Natural killer cell (primary cell): Measurements from ENCODE around the gene PPARG. TPM values are rescaled to one million over a fixed set of nuclear protein-coding genes. Genes with fewer than 3 reads are reported as not detected.

Experiments used
- ATAC-seq, 3 donors: fragments of 150-1000 bp in 2 of 3; fragments of 200-7000 bp in 1 of 3; cut with Tn5 transposase; 1 replicate in 1 of 3; 2 replicates in 2 of 3; pipeline ENCODE4 v1.10.0; 2021; ENCODE audit warnings: mild to moderate bottlenecking in 2 of 3, moderate library complexity in 2 of 3
- DNase-seq, 2 donors: peaks; one replicate each; pipeline versions ENCODE4 v3.0.0 to v3.0.0-alpha.2; 2013 to 2021; ENCODE audit warnings: mixed read lengths in 1 of 2
- H3K27ac ChIP-seq: one replicate; pipeline ENCODE4 v1.5.1; 2013; ENCODE audit warnings: mild to moderate bottlenecking, low read length
- H3K27me3 ChIP-seq: one replicate; pipeline ENCODE4 v1.6.1; 2013; ENCODE audit warnings: low read length; ENCODE audit not compliant: control insufficient read depth, insufficient read depth
- H3K36me3 ChIP-seq: one replicate; pipeline ENCODE4 v1.6.1; 2013; ENCODE audit warnings: low read length; ENCODE audit not compliant: control insufficient read depth, insufficient read depth
- H3K4me1 ChIP-seq: one replicate; pipeline ENCODE4 v1.6.1; 2013; ENCODE audit warnings: low read length; ENCODE audit not compliant: control insufficient read depth, insufficient read depth
- H3K4me3 ChIP-seq: one replicate; pipeline ENCODE4 v1.5.1; 2013; ENCODE audit warnings: low read length
- H3K9me3 ChIP-seq: one replicate; pipeline ENCODE4 v1.6.1; 2013; ENCODE audit warnings: low read length; ENCODE audit not compliant: control insufficient read depth, insufficient read depth
- H3K27ac Mint-ChIP-seq, 2 donors: one replicate each; pipeline ENCODE4 v1.8.0; 2022; ENCODE audit warnings: mild to moderate bottlenecking in 2 of 2, mixed read lengths in 2 of 2, moderate library complexity in 1 of 2
- H3K27me3 Mint-ChIP-seq, 2 donors: one replicate each; pipeline ENCODE4 v1.8.0; 2022; ENCODE audit warnings: low read depth in 2 of 2, mixed read lengths in 2 of 2
- H3K36me3 Mint-ChIP-seq: one replicate; pipeline ENCODE4 v1.8.0; 2022; ENCODE audit warnings: mixed read lengths
- H3K4me1 Mint-ChIP-seq, 2 donors: one replicate each; pipeline ENCODE4 v1.8.0; 2022; ENCODE audit warnings: mixed read lengths in 2 of 2
- H3K4me3 Mint-ChIP-seq: one replicate; pipeline ENCODE4 v1.8.0; 2022; ENCODE audit warnings: mild to moderate bottlenecking, moderate library complexity, mixed read lengths
- H3K9me3 Mint-ChIP-seq, 2 donors: one replicate each; pipeline ENCODE4 v1.8.0; 2022; ENCODE audit warnings: mixed read lengths in 2 of 2
- CTCF ChIP-seq: fragments of 200-600 bp; IDR thresholded peaks from one replicate; pipeline ENCODE4 v1.8.0; 2022; ENCODE audit warnings: antibody characterized with exemption
- WGBS: methylation state at CpG from one replicate; pipeline ENCODE4 v1.1.7; 2013; ENCODE audit warnings: missing lambda C conversion rate; ENCODE audit not compliant: insufficient coverage; 5-methylcytosine and 5-hydroxymethylcytosine counted together
- intact Hi-C: fragments of 100-400 bp; cut with micrococcal nuclease; formaldehyde crosslinking; loops from one replicate; pipeline ENCODE4 v1.14.2; 2022
- total RNA-seq, 4 donors: library from RNA; stranded (reverse); fragments of 120-200 nt in 1 of 4; gene quantifications; one replicate each; pipeline versions ENCODE4 v1.2.3 to v1.2.4, GENCODE V29; 2013 to 2022

The PPARG gene
- total RNA-seq, 3 donors from 2014 or later (not counting 1 experiment from before 2014, with no cell fraction given), result 0.21 TPM; not detected in 2

- no peak overlapping the region for H3K4me3 ChIP-seq
- no peaks in the 10 kb centered on the region for H3K36me3 Mint-ChIP-seq
- no peak for ATAC-seq
- no peaks in the 10 kb centered on the region for H3K36me3 ChIP-seq
- no peaks in the 10 kb centered on the region for H3K9me3 ChIP-seq
- peaks cover 5 to 18% of the 10 kb centered on the region in 2 donors for H3K27me3 Mint-ChIP-seq
- H3K27ac Mint-ChIP-seq, result no peak overlapping the region
- no peak for DNase-seq
- no peaks in the 10 kb centered on the region for H3K4me1 ChIP-seq
- WGBS, result 7% methylated on average over 1 of the region's 1 CpG
- H3K27me3 ChIP-seq, result no peaks in the 10 kb centered on the region
- H3K27ac ChIP-seq, result no peak overlapping the region
- intact Hi-C loops, result no loop called here
- no peaks in the 10 kb centered on the region for H3K9me3 Mint-ChIP-seq
- H3K4me1 Mint-ChIP-seq, result no peaks in the 10 kb centered on the region
- no peak for TF ChIP-seq CTCF
- H3K4me3 Mint-ChIP-seq, result no peak overlapping the region
Observed at GRCh38 chr3:12265508-12265907, 23.4 kb upstream of the PPARG start.

- Mint-ChIP-seq H3K4me1 (no peaks in the 10 kb centered on the region), H3K36me3 (no peaks in the 10 kb centered on the region), H3K27me3 (peaks cover 7 to 18% of the 10 kb centered on the region in 2 donors), H3K4me3 (no peak overlapping the region), H3K27ac (no peak overlapping the region), H3K9me3 (no peaks in the 10 kb centered on the region)
- intact Hi-C loops, result no loop called here
- WGBS, result 90% methylated on average over 5 of the region's 5 CpGs
- Histone ChIP-seq H3K4me1 (no peaks in the 10 kb centered on the region), H3K9me3 (no peaks in the 10 kb centered on the region), H3K27ac (no peak overlapping the region), H3K4me3 (no peak overlapping the region), H3K36me3 (no peaks in the 10 kb centered on the region), H3K27me3 (no peaks in the 10 kb centered on the region)
- ATAC-seq, result no peak
- TF ChIP-seq CTCF, result no peak
- no peak for DNase-seq
Observed at GRCh38 chr3:12266038-12266437, 22.8 kb upstream of the PPARG start.

GRCh38 chr3:12267376-12268030 lies 21.4 kb upstream of the PPARG start:
- intact Hi-C loops, result no loop called here
- Histone ChIP-seq H3K9me3 (no peaks in the 10 kb centered on the region), H3K27ac (no peak overlapping the region), H3K27me3 (no peaks in the 10 kb centered on the region), H3K4me3 (no peak overlapping the region), H3K4me1 (no peaks in the 10 kb centered on the region), H3K36me3 (no peaks in the 10 kb centered on the region)
- H3K27me3 Mint-ChIP-seq, result peaks cover 11 to 18% of the 10 kb centered on the region in 2 donors
- no peak for DNase-seq
- H3K27ac Mint-ChIP-seq, result no peak overlapping the region
- H3K9me3 Mint-ChIP-seq, result no peaks in the 10 kb centered on the region
- WGBS, result 94% methylated on average over 2 of the region's 3 CpGs
- H3K36me3 Mint-ChIP-seq, result no peaks in the 10 kb centered on the region
- no peak for TF ChIP-seq CTCF
- H3K4me1 Mint-ChIP-seq, result no peaks in the 10 kb centered on the region
- no peak for ATAC-seq
- H3K4me3 Mint-ChIP-seq, result no peak overlapping the region
